Measurements from ENCODE around the gene CASP8. TPM values are rescaled to one million over a fixed set of nuclear protein-coding genes. Genes with fewer than 3 reads are reported as not detected.

Gene CASP8
- total RNA-seq, 1 donor from 2014 or later, result not detected

DNA sequence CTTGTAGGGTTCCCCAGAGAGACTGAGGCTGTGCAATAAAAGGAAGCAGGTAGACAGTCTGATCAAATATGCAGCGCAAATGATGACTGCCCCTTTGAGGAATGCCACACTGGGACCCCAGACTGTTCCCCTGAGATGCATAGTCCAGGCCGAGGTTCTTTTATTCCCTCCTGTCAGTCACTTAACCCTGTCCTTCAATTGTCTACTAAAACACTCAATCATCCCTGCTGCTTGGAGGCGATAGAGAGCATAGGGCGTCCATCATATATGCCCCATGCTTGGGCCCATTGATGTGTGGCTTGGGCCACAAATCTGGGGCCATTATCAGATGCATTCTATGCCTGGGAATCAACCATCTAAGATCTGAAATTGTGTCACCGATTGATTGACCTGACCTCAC is 15.5 kb upstream of the CASP8 start:
- no peak overlapping the region for H3K27ac Mint-ChIP-seq (ENCODE audit: unreplicated experiment)
- H3K36me3 Mint-ChIP-seq (ENCODE audit: unreplicated experiment), result peaks cover 2% of the 10 kb centered on the region
- no peak for DNase-seq
- H3K4me1 Mint-ChIP-seq (ENCODE audit: low read depth, unreplicated experiment), result no peaks in the 10 kb centered on the region
- H3K4me3 Mint-ChIP-seq (ENCODE audit: unreplicated experiment), result no peak overlapping the region
- H3K9me3 Mint-ChIP-seq (ENCODE audit: unreplicated experiment), result peaks cover 2% of the 10 kb centered on the region
- TF ChIP-seq, protein P1, sequence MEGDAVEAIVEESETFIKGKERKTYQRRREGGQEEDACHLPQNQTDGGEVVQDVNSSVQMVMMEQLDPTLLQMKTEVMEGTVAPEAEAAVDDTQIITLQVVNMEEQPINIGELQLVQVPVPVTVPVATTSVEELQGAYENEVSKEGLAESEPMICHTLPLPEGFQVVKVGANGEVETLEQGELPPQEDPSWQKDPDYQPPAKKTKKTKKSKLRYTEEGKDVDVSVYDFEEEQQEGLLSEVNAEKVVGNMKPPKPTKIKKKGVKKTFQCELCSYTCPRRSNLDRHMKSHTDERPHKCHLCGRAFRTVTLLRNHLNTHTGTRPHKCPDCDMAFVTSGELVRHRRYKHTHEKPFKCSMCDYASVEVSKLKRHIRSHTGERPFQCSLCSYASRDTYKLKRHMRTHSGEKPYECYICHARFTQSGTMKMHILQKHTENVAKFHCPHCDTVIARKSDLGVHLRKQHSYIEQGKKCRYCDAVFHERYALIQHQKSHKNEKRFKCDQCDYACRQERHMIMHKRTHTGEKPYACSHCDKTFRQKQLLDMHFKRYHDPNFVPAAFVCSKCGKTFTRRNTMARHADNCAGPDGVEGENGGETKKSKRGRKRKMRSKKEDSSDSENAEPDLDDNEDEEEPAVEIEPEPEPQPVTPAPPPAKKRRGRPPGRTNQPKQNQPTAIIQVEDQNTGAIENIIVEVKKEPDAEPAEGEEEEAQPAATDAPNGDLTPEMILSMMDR (IDR thresholded peaks at IDR 0.05; ENCODE audit: partially characterized antibody, unreplicated experiment), result no peak
- H3K27me3 Mint-ChIP-seq (ENCODE audit: unreplicated experiment), result no peaks in the 10 kb centered on the region

DNA sequence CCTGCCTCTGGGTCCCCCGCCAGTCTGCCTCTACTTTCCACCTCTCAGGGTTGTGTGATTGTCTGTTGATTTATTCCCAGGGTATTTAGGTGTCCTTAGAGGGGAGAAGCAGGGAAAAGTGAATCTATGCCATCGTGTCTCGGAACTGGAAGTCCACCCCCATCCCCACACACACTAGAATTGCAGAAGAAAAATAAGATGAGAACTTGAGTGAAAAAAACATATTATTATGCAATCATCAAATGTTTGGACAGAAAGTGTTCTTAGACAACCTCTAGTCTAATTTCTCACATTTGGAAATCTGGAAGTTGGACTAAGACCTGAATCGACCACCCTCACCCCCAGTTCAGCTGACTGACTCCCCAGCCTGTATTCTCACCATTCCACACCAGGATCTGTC is 14.1 kb upstream of the CASP8 start:
- H3K4me1 Mint-ChIP-seq (ENCODE audit: low read depth, unreplicated experiment), result no peaks in the 10 kb centered on the region
- H3K27ac Mint-ChIP-seq (ENCODE audit: unreplicated experiment), result no peak overlapping the region
- TF ChIP-seq, protein P1 (IDR thresholded peaks at IDR 0.05; ENCODE audit: partially characterized antibody, unreplicated experiment), result no peak
- DNase-seq, result no peak
- H3K4me3 Mint-ChIP-seq (ENCODE audit: unreplicated experiment), result no peak overlapping the region
- no peaks in the 10 kb centered on the region for H3K36me3 Mint-ChIP-seq (ENCODE audit: unreplicated experiment)
- no peaks in the 10 kb centered on the region for H3K27me3 Mint-ChIP-seq (ENCODE audit: unreplicated experiment)
- H3K9me3 Mint-ChIP-seq (ENCODE audit: unreplicated experiment), result peaks cover 2% of the 10 kb centered on the region

DNA sequence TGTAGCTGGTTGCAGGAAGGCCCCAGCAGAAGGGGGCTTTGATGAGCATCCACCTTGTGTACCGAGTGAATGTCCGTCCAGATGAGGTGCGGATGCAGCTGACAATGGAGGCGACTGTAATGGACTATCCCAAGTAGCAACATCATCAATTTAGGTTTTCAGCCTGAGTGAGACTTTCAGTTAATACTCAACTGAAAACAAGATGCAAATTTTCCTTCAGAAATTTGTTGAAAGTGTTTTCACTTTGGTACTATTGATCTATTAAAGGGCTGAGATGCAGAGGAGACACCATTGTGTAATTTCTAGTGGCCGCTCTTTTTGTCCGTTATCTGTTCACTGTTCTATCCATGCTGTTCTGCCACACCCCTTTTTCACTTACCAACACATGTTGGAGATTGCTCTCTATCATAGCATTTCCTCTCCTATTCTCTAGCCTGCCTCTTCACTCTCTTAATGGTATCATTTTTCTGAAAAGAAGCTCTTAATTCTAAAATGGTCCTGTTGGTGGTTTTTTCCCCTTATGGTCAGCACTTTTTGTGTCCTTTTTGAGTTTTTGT is 12.0 kb upstream of the CASP8 start:
- Mint-ChIP-seq H3K4me3 (ENCODE audit: unreplicated experiment) (no peak overlapping the region), H3K36me3 (ENCODE audit: unreplicated experiment) (no peaks in the 10 kb centered on the region)
- TF ChIP-seq, protein P1 (IDR thresholded peaks at IDR 0.05; ENCODE audit: partially characterized antibody, unreplicated experiment), result no peak

DNA sequence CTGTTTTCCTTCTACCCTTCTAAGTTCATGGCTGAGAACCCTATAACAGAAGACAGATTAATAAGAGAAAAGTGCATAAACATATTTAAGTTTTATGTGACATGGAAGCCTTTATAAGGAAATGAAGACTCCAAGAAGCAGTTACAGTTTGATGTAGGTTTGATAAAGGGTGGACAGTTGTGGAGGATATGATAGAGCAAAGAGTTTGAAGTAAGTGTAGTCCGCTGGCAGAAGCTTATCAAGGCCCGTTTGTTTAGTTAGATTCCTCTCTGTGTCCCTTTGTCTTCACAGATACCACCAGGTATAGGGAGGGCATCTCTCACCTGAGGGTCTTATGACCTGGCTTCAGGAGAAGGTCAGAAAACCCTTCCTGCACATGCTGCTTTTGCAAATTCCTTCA is 10.4 kb upstream of the CASP8 start:
- no peak overlapping the region for H3K4me3 Mint-ChIP-seq (ENCODE audit: unreplicated experiment)
- H3K4me1 Mint-ChIP-seq (ENCODE audit: low read depth, unreplicated experiment), result no peaks in the 10 kb centered on the region
- H3K27ac Mint-ChIP-seq (ENCODE audit: unreplicated experiment), result no peak overlapping the region
- TF ChIP-seq, protein P1 (IDR thresholded peaks at IDR 0.05; ENCODE audit: partially characterized antibody, unreplicated experiment), result no peak
- H3K36me3 Mint-ChIP-seq (ENCODE audit: unreplicated experiment), result no peaks in the 10 kb centered on the region
- H3K27me3 Mint-ChIP-seq (ENCODE audit: unreplicated experiment), result no peaks in the 10 kb centered on the region
- no peak for DNase-seq
- peaks cover 2% of the 10 kb centered on the region for H3K9me3 Mint-ChIP-seq (ENCODE audit: unreplicated experiment)

More for the DNA sequence above, 12.0 kb upstream of the CASP8 start:
- Mint-ChIP-seq H3K9me3 (ENCODE audit: unreplicated experiment) (peaks cover 2% of the 10 kb centered on the region), H3K27ac (ENCODE audit: unreplicated experiment) (no peak overlapping the region), H3K4me1 (ENCODE audit: low read depth, unreplicated experiment) (no peaks in the 10 kb centered on the region), H3K27me3 (ENCODE audit: unreplicated experiment) (no peaks in the 10 kb centered on the region)
- no peak for DNase-seq

DNA sequence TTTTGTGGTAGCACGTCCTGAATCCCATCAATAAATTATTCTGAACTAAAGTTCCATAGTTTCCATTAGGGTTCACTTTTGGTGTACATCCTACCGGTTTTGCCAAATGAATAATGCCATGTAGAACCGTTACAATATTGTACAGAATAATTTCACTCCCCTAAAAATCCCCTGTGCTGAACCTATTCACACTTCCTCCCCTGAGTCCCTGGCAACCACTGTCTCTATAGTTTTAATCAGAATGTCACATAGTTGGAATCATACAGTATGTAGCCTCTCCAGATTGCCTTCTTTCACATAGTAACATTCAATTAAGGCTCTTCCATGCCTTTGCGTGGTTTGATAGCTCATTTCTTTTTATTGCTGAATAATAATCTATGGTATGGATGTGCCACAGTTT is 9.6 kb upstream of the CASP8 start:
- Mint-ChIP-seq H3K4me1 (ENCODE audit: low read depth, unreplicated experiment) (no peaks in the 10 kb centered on the region), H3K27ac (ENCODE audit: unreplicated experiment) (no peak overlapping the region), H3K36me3 (ENCODE audit: unreplicated experiment) (no peaks in the 10 kb centered on the region), H3K27me3 (ENCODE audit: unreplicated experiment) (no peaks in the 10 kb centered on the region), H3K4me3 (ENCODE audit: unreplicated experiment) (no peak overlapping the region), H3K9me3 (ENCODE audit: unreplicated experiment) (peaks cover 2% of the 10 kb centered on the region)
- DNase-seq, result no peak
- TF ChIP-seq, protein P1 (IDR thresholded peaks at IDR 0.05; ENCODE audit: partially characterized antibody, unreplicated experiment), result no peak
